Calu3 (cell line): ENCODE results near the gene RXRA. TPM values are rescaled to one million over a fixed set of nuclear protein-coding genes. Genes with fewer than 3 reads are reported as not detected.

Source experiments
- BruUV-seq: library from RNA; stranded (reverse); fragments of 400-500 nt; replicated peaks from 2 replicates; lab custom pipeline; 2021; lab: Mats Ljungman, UMichigan
- CTCF ChIA-PET: fragments of 300-600 bp; sonication (Branson Sonifier 250); formaldehyde crosslinking; loops from one replicate; lab custom pipeline; 2022; ENCODE audit warnings: antibody characterized with exemption; lab: Charles Lee
- DNase-seq: peaks from one replicate; pipeline ENCODE4 v3.0.0; 2022
- H3K27ac Mint-ChIP-seq: one replicate; pipeline ENCODE4 v1.8.0; 2022; ENCODE audit warnings: mixed read lengths; ENCODE audit not compliant: unreplicated experiment
- H3K27me3 Mint-ChIP-seq: one replicate; pipeline ENCODE4 v1.8.0; 2022; ENCODE audit warnings: mixed read lengths; ENCODE audit not compliant: unreplicated experiment
- H3K36me3 Mint-ChIP-seq: one replicate; pipeline ENCODE4 v1.8.0; 2022; ENCODE audit warnings: mild to moderate bottlenecking, moderate library complexity, mixed read lengths; ENCODE audit not compliant: insufficient read depth, unreplicated experiment
- H3K4me1 Mint-ChIP-seq: one replicate; pipeline ENCODE4 v1.8.0; 2022; ENCODE audit warnings: mild to moderate bottlenecking, low read depth, mixed read lengths; ENCODE audit not compliant: unreplicated experiment
- H3K4me3 Mint-ChIP-seq: one replicate; pipeline ENCODE4 v1.8.0; 2022; ENCODE audit warnings: mild to moderate bottlenecking, low read depth, moderate library complexity, mixed read lengths; ENCODE audit not compliant: unreplicated experiment
- H3K9me3 Mint-ChIP-seq: one replicate; pipeline ENCODE4 v1.8.0; 2022; ENCODE audit warnings: low read depth, mixed read lengths; ENCODE audit not compliant: unreplicated experiment
- CTCF ChIP-seq: fragments of 200-600 bp; IDR thresholded peaks from one replicate; pipeline ENCODE4 v1.8.0; 2022; ENCODE audit warnings: antibody characterized with exemption; ENCODE audit not compliant: unreplicated experiment
- intact Hi-C: fragments of 100-400 bp; cut with micrococcal nuclease; formaldehyde crosslinking; loops from one replicate; pipeline ENCODE4 v1.10.0; 2022; ENCODE audit not compliant: unreplicated experiment
- total RNA-seq: library from RNA; stranded (reverse); gene quantifications from 2 replicates; pipeline ENCODE4 v1.2.3, GENCODE V29; 2022

Gene RXRA
- total RNA-seq, 1 experiment from 2014 or later: 15.0 TPM

DNA sequence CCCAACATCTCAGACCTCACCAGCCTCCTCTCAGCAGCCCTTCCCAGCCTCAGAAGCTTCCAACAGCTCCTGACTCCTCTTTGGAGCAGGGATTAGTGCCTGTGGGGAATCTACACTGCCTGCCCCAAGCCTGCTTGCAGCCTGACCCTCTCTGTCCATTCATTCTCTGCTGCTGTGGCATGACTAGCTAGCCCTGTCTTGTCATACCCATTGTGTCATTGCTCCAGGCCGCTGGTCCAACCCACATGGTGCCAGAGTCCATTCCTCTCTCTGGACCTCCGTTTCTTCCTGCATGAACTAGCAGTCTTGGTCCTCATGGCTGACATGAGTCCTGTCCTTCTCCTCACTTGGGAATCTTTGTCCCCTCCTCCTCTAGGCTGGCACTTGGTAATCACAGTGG lies 12.8 kb upstream of the RXRA start:
- H3K4me3 Mint-ChIP-seq: no peak overlapping the region
- no peak for DNase-seq
- H3K27ac Mint-ChIP-seq: no peak overlapping the region
- TF ChIP-seq CTCF: no peak
- BruUV-seq: no TSS peak
- H3K4me1 Mint-ChIP-seq: no peaks in the 10 kb centered on the region
- H3K27me3 Mint-ChIP-seq: peaks cover 32% of the 10 kb centered on the region
- no peaks in the 10 kb centered on the region for H3K36me3 Mint-ChIP-seq
- intact Hi-C loops: no loop called here
- no peaks in the 10 kb centered on the region for H3K9me3 Mint-ChIP-seq
- CTCF ChIA-PET: interaction anchor here (1.0 kb wide), 1 partner anchor 15 kb away, joined by 3 read pairs; no protein-coding TSS in a partner anchor

- Mint-ChIP-seq H3K36me3 (no peaks in the 10 kb centered on the region), H3K4me1 (no peaks in the 10 kb centered on the region), H3K27ac (no peak overlapping the region), H3K9me3 (no peaks in the 10 kb centered on the region), H3K27me3 (peaks cover 28% of the 10 kb centered on the region), H3K4me3 (no peak overlapping the region)
- intact Hi-C loops: no loop called here
- CTCF ChIA-PET: interaction anchor here (1.0 kb wide), 1 partner anchor 14 kb away, joined by 3 read pairs; no protein-coding TSS in a partner anchor
- DNase-seq: no peak
- no TSS peak for BruUV-seq
- TF ChIP-seq CTCF: no peak
These were observed 12.0 kb upstream of the RXRA start for GRCh38 chr9:134314039-134314949.

GRCh38 chr9:134314950-134315715 lies 11.1 kb upstream of the RXRA start:
- CTCF ChIA-PET: no interaction called here
- intact Hi-C loops: no loop called here
- DNase-seq: no peak
- Mint-ChIP-seq H3K27me3 (peaks cover 28% of the 10 kb centered on the region), H3K27ac (no peak overlapping the region), H3K36me3 (no peaks in the 10 kb centered on the region), H3K9me3 (no peaks in the 10 kb centered on the region), H3K4me1 (no peaks in the 10 kb centered on the region), H3K4me3 (no peak overlapping the region)
- no TSS peak for BruUV-seq
- TF ChIP-seq CTCF: no peak

DNA sequence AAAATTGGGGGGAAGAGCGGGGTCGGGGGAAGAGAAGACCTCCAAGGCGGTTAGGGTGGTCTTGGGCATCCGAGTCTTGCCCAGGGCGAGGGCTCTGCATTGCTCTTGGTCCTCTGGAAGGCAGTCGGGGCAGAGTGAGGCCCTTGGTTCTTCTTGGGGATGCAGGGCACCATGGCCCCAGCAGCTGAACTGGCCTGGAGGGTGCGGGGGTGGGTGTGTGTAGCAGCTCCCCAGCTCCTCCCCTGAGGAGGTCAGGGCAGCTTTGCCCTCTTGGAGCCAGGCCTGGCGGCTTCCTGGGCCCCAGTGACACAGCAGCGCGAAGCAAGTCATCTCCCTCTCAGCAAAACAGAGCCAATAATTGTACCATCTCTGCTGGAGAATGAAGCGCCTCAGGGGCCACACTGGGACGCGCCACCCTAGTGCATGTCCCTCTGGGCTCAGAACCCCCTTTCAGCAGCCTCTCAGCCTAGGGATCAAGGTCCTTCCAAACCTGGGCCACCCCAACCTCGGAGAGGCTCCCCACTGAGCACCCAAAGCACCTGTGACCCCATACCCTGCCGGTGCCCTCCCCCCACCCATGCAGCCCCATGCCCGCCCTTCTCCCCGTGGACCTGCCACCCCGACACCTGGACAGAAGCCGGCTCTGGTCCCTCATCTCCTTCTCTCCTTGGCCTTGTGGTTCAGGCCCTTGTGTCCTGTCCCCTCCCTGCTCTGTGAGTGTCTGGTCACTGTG lies 10.4 kb upstream of the RXRA start:
- DNase-seq: no peak
- Mint-ChIP-seq H3K4me3 (no peak overlapping the region), H3K4me1 (no peaks in the 10 kb centered on the region), H3K9me3 (no peaks in the 10 kb centered on the region), H3K27ac (no peak overlapping the region), H3K36me3 (no peaks in the 10 kb centered on the region), H3K27me3 (peaks cover 28% of the 10 kb centered on the region)
- TF ChIP-seq CTCF: no peak
- intact Hi-C loops: no loop called here
- no TSS peak for BruUV-seq
- CTCF ChIA-PET: no interaction called here
